DOHH2 (cell line): ENCODE measurements around the gene AHSP.

Experiments
- EZH2phosphoT487 ChIP-seq: fragments of 200-600 bp; sonication (generic); IDR thresholded peaks from 2 replicates; pipeline ENCODE4 v1.6.1; 2017; ENCODE audit warnings: borderline replicate concordance, mild to moderate bottlenecking, antibody characterized with exemption, low read length, moderate library complexity, mixed read lengths
- TF ChIP-seq, protein P1 (sequence below): fragments of 200-600 bp; sonication (generic); IDR thresholded peaks from one replicate; pipeline ENCODE4 v1.5.1; 2014; ENCODE audit warnings: antibody characterized with exemption, mild to moderate bottlenecking, low read depth, low read length; ENCODE audit not compliant: poor library complexity, severe bottlenecking

DNA sequence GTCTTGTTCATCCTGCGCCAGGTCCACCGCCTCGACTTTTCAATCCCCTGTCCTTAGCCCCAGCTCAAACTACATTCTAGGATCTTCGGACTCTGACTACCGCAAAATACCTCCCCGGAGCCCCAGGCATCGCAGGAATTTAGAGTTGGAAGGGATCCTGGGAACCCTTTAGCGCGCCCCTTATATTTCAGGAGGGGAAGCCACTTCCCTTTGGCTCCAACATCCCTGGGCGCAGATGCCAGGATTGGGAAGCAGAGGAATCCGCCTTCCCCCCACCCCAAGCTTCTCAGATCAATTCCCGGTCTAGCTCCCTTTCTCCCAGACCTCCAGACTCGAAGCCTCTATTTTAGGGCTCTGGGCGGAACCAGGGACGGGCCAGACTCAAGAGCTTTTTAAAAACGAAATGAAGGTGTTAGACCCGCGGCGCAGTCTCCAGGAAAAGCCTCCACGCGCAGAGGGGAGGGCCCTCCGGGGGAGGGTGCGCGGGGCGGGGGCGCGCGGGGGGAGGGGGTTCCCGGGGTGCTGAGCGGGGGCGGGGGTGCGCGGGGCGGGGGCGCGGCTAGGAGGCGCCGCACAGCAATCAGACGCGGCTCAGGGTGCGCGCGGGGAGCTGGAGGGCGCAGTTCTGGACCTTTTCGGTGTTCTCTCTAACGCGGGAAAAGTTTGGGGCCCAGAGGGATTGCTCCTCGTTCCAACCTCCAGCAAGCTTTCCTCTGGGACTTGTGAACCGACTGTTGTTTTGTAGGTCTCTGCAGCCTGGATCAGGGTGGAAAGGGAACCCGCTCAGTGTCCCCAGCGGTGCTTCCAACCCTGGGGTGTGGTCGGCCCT lies 1.6 kb downstream of the AHSP start:
- no peak for TF ChIP-seq EZH2phosphoT487
- TF ChIP-seq, protein P1, sequence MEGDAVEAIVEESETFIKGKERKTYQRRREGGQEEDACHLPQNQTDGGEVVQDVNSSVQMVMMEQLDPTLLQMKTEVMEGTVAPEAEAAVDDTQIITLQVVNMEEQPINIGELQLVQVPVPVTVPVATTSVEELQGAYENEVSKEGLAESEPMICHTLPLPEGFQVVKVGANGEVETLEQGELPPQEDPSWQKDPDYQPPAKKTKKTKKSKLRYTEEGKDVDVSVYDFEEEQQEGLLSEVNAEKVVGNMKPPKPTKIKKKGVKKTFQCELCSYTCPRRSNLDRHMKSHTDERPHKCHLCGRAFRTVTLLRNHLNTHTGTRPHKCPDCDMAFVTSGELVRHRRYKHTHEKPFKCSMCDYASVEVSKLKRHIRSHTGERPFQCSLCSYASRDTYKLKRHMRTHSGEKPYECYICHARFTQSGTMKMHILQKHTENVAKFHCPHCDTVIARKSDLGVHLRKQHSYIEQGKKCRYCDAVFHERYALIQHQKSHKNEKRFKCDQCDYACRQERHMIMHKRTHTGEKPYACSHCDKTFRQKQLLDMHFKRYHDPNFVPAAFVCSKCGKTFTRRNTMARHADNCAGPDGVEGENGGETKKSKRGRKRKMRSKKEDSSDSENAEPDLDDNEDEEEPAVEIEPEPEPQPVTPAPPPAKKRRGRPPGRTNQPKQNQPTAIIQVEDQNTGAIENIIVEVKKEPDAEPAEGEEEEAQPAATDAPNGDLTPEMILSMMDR, result no peak
